HG03520 (cell line): Measurements from ENCODE around the gene NLGN2.

Experiments used
- ATAC-seq: cut with Tn5 transposase; IDR thresholded peaks from one replicate; pipeline ENCODE4 v1.9.1; 2021; ENCODE audit warnings: mild to moderate bottlenecking, moderate library complexity; ENCODE audit not compliant: unreplicated experiment

The NLGN2 gene

GRCh38 chr17:7435676-7436555, 28.3 kb downstream of the NLGN2 start:
- ATAC-seq = no peak

- no peak for ATAC-seq
Observed at GRCh38 chr17:7436556-7437368, 29.1 kb downstream of the NLGN2 start.

- ATAC-seq = no peak
Observed at GRCh38 chr17:7437369-7437863, 29.8 kb downstream of the NLGN2 start.

GRCh38 chr17:7437950-7438614, 30.4 kb downstream of the NLGN2 start:
- ATAC-seq = no peak

GRCh38 chr17:7438656-7439460, 31.2 kb downstream of the NLGN2 start:
- ATAC-seq = no peak

GRCh38 chr17:7439462-7440112, 31.9 kb downstream of the NLGN2 start, which contains the start of gene FGF11:
TSS of gene FGF11 (plus strand) at chr17:7439512. CDS start at chr17:7439621, 109 bp downstream.
- ATAC-seq = no peak

GRCh38 chr17:7440113-7440833, 32.6 kb downstream of the NLGN2 start:
- ATAC-seq = no peak

GRCh38 chr17:7440834-7441195, 33.2 kb downstream of the NLGN2 start:
- ATAC-seq = no peak

GRCh38 chr17:7441266-7441665, 33.6 kb downstream of the NLGN2 start:
- ATAC-seq = no peak

- no peak for ATAC-seq
Observed at GRCh38 chr17:7442142-7442541, 34.5 kb downstream of the NLGN2 start.

GRCh38 chr17:7443499-7444485, 36.1 kb downstream of the NLGN2 start:
- ATAC-seq = no peak

GRCh38 chr17:7444682-7445618, 37.3 kb downstream of the NLGN2 start, which contains the start of gene CHRNB1:
TSS of gene CHRNB1 (plus strand) at chr17:7445061. CDS start at chr17:7445128, 67 bp downstream.
- ATAC-seq = no peak

- ATAC-seq = no peak
Observed at GRCh38 chr17:7445619-7445968, 37.9 kb downstream of the NLGN2 start.

- no peak for ATAC-seq
Observed at GRCh38 chr17:7448461-7448860, 40.8 kb downstream of the NLGN2 start.

GRCh38 chr17:7459961-7460545, 52.4 kb downstream of the NLGN2 start:
- ATAC-seq = no peak

GRCh38 chr17:7460850-7461660, 53.4 kb downstream of the NLGN2 start:
- ATAC-seq = no peak
